Loucy (cell line): Measurements from ENCODE around the gene RGS11.

Experiments used
- H2AFZ ChIP-seq: fragments of 200-600 bp; sonication (generic); 2 replicates; pipeline ENCODE4 v1.6.0; 2016; ENCODE audit warnings: antibody characterized with exemption, mild to moderate bottlenecking, low read length, moderate library complexity
- H3F3A ChIP-seq: fragments of 200-600 bp; 2 replicates; pipeline ENCODE4 v1.6.0; 2016; ENCODE audit warnings: antibody characterized with exemption, low read depth, mild to moderate bottlenecking
- H3K27me3 ChIP-seq: fragments of 200-600 bp; sonication (generic); 2 replicates; pipeline ENCODE4 v1.6.1; 2014; ENCODE audit warnings: low read length, mild to moderate bottlenecking; ENCODE audit not compliant: insufficient read depth, poor library complexity, severe bottlenecking
- H3K36me3 ChIP-seq: fragments of 200-600 bp; sonication (generic); 2 replicates; pipeline ENCODE4 v1.6.1; 2016; ENCODE audit warnings: low read length; ENCODE audit not compliant: insufficient read depth
- H3K4me1 ChIP-seq: fragments of 200-600 bp; sonication (generic); 2 replicates; pipeline ENCODE4 v1.5.1; 2014; ENCODE audit warnings: low read length, mild to moderate bottlenecking; ENCODE audit not compliant: insufficient read depth, poor library complexity, severe bottlenecking
- H3K4me2 ChIP-seq: fragments of 200-600 bp; sonication (generic); 2 replicates; pipeline ENCODE4 v1.6.0; 2014; ENCODE audit warnings: antibody characterized with exemption, low read length, low read depth, mild to moderate bottlenecking; ENCODE audit not compliant: poor library complexity, severe bottlenecking
- H3K4me3 ChIP-seq: fragments of 200-600 bp; sonication (generic); 2 replicates; pipeline ENCODE4 v1.5.1; 2014; ENCODE audit warnings: low read length, mild to moderate bottlenecking, mixed read lengths; ENCODE audit not compliant: poor library complexity, severe bottlenecking
- H3K79me2 ChIP-seq: fragments of 200-600 bp; sonication (generic); 2 replicates; pipeline ENCODE4 v1.6.1; 2014; ENCODE audit warnings: low read length; ENCODE audit not compliant: insufficient read depth
- H3K9ac ChIP-seq: fragments of 200-600 bp; sonication (generic); 2 replicates; pipeline ENCODE4 v1.6.0; 2014; ENCODE audit warnings: mild to moderate bottlenecking, low read depth, low read length, moderate library complexity; ENCODE audit not compliant: poor library complexity, severe bottlenecking
- H3K9me2 ChIP-seq: fragments of 200-600 bp; sonication (generic); replicated peaks from 2 replicates; pipeline ENCODE4 v1.6.1; 2016; ENCODE audit warnings: low read depth, low read length, mixed read lengths
- H3K9me3 ChIP-seq: fragments of 200-600 bp; sonication (generic); 2 replicates; pipeline ENCODE4 v1.6.1; 2014; ENCODE audit warnings: mild to moderate bottlenecking, antibody characterized with exemption, low read length, low read depth; ENCODE audit not compliant: insufficient read depth
- H4K20me1 ChIP-seq: fragments of 200-600 bp; sonication (generic); 2 replicates; pipeline ENCODE4 v1.6.0; 2014; ENCODE audit warnings: antibody characterized with exemption, low read length, mild to moderate bottlenecking; ENCODE audit not compliant: insufficient read depth, poor library complexity, severe bottlenecking
- EZH2phosphoT487 ChIP-seq: fragments of 200-600 bp; IDR thresholded peaks from 2 replicates; pipeline ENCODE4 v1.6.1; 2018; ENCODE audit warnings: antibody characterized with exemption, mild to moderate bottlenecking, moderate library complexity, borderline replicate concordance
- TF ChIP-seq, protein P1 (sequence below): fragments of 200-600 bp; sonication (generic); conservative IDR thresholded peaks from 2 replicates; pipeline ENCODE4 v1.5.1; 2014; ENCODE audit warnings: mild to moderate bottlenecking, antibody characterized with exemption, low read length

RGS11 gene

DNA sequence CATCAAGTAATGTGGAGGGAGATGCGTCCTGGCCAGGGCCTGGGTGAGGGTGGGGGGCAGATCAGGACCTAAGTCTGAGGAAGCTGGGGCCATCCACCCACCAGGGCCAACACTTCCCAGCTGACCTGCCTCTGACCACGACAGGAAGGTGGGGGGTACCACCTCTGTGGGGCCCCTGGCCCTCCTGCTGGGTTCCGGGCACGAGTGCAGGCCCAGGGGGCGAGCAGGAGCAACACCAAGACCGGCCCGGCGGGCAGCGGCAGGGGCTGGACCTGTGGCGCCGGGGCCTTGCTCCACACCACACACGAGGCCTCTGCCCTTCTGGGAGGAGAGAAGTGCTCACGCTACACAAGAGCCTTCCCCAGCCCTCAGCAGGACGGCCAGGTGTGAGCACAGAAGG is 20.5 kb upstream of the RGS11 start:
- H3K36me3 ChIP-seq: no peaks in the 10 kb centered on the region
- H4K20me1 ChIP-seq: no peaks in the 10 kb centered on the region
- no peaks in the 10 kb centered on the region for H3K27me3 ChIP-seq
- H2AFZ ChIP-seq: no peak overlapping the region
- no peak overlapping the region for H3K4me3 ChIP-seq
- H3K9me3 ChIP-seq: no peaks in the 10 kb centered on the region
- no peaks in the 10 kb centered on the region for H3F3A ChIP-seq
- H3K4me1 ChIP-seq: no peaks in the 10 kb centered on the region
- H3K9ac ChIP-seq: no peak overlapping the region
- no peaks in the 10 kb centered on the region for H3K9me2 ChIP-seq
- no peak overlapping the region for H3K4me2 ChIP-seq
- TF ChIP-seq, protein P1, sequence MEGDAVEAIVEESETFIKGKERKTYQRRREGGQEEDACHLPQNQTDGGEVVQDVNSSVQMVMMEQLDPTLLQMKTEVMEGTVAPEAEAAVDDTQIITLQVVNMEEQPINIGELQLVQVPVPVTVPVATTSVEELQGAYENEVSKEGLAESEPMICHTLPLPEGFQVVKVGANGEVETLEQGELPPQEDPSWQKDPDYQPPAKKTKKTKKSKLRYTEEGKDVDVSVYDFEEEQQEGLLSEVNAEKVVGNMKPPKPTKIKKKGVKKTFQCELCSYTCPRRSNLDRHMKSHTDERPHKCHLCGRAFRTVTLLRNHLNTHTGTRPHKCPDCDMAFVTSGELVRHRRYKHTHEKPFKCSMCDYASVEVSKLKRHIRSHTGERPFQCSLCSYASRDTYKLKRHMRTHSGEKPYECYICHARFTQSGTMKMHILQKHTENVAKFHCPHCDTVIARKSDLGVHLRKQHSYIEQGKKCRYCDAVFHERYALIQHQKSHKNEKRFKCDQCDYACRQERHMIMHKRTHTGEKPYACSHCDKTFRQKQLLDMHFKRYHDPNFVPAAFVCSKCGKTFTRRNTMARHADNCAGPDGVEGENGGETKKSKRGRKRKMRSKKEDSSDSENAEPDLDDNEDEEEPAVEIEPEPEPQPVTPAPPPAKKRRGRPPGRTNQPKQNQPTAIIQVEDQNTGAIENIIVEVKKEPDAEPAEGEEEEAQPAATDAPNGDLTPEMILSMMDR: no peak
- TF ChIP-seq EZH2phosphoT487: no peak
- no peaks in the 10 kb centered on the region for H3K79me2 ChIP-seq

DNA sequence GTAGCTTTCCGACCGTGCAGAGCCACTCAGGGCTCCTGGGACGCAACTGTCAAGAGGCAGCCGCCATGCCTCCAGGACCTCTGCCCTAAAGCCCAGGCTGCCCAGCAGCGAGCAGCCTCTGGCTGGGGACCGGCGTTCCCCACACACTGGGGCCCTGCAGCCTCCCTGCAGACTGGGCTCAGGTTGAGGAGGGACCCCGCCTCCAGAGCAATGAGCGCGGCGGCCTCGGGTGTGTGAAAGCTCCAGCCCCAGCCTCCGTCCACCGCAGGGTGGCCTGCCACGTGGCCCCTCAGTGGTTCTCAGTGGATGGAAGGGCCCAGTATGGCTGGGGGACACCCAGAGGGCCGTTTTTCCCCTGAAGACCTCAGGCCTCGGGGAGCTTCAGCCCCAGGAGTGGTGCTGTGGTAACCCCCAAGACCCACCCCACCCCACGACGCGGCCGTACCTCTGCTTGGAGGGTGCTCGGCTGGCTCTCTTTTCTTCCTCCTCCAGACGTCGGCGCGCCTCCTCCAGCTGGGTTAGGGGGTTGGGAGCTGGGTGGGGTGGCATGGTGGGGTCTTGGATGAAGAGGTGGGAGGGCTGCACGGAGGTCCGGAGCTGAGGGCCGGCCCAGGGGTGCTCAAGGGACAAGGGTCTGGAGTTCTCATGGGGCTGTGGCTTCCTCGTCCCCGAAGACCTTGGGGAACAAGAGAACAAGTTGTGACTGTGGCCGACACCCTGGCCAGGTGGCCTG is 17.5 kb upstream of the RGS11 start:
- Histone ChIP-seq H3K36me3 (peaks cover under 1% of the 10 kb centered on the region; the same call in 1 of the 2 replicates), H3K4me1 (no peaks in the 10 kb centered on the region), H3F3A (no peaks in the 10 kb centered on the region), H3K9me2 (no peaks in the 10 kb centered on the region), H3K27me3 (no peaks in the 10 kb centered on the region), H3K4me2 (no peak overlapping the region), H3K79me2 (no peaks in the 10 kb centered on the region), H3K9me3 (no peaks in the 10 kb centered on the region), H2AFZ (no peak overlapping the region), H4K20me1 (no peaks in the 10 kb centered on the region), H3K9ac (no peak overlapping the region), H3K4me3 (no peak overlapping the region)
- no peak for TF ChIP-seq EZH2phosphoT487

DNA sequence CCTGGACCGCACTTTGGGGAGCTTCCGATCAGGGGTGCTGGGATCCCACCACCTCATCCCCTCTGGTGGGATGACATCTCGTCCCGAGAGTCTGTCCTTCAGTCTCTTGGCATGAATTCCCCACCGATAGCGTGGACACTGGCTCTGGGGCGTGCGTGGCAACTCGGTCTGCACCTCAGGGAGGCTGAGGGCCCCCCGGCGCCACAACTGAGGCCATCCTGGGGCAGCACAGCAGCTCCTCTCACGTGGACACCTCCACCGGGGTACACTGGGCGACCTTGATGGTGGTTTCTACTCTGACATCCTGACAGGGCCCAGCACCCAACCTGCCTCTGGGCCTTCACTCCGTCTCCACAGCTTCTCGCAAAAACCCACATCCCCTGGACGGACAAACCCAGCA is 15.8 kb upstream of the RGS11 start:
- Histone ChIP-seq H3K4me3 (no peak overlapping the region), H3K4me1 (no peaks in the 10 kb centered on the region), H3K9ac (no peak overlapping the region), H3K27me3 (no peaks in the 10 kb centered on the region), H3K36me3 (peaks cover 5% of the 10 kb centered on the region; the same call in 1 of the 2 replicates), H2AFZ (no peak overlapping the region), H3K79me2 (no peaks in the 10 kb centered on the region), H4K20me1 (no peaks in the 10 kb centered on the region), H3K9me2 (no peaks in the 10 kb centered on the region), H3F3A (no peaks in the 10 kb centered on the region), H3K4me2 (no peak overlapping the region), H3K9me3 (no peaks in the 10 kb centered on the region)
- TF ChIP-seq EZH2phosphoT487: no peak
- TF ChIP-seq, protein P1: no peak
